ENCODE data around the gene SLC4A8.
A peak's percentile ranks its signal among the peaks of the same experiment; 100 is the strongest.

The SLC4A8 gene

GRCh38 chr12:51424662-51425539, at the start of gene SLC4A8:
TSS of gene SLC4A8 (plus strand) at chr12:51424831. CDS start at chr12:51424988, 157 bp downstream.
- DNase-seq = peak; percentile 89

- DNase-seq = no peak
These were observed 49.8 kb upstream of the SLC4A8 start for GRCh38 chr12:51374856-51375255.

GRCh38 chr12:51377099-51377984, 47.3 kb upstream of the SLC4A8 start:
- no peak for DNase-seq

GRCh38 chr12:51378749-51379148, 45.9 kb upstream of the SLC4A8 start:
- DNase-seq = no peak

- no peak for DNase-seq
These were observed 45.1 kb upstream of the SLC4A8 start for GRCh38 chr12:51379571-51379970.

GRCh38 chr12:51381226-51382079, 43.2 kb upstream of the SLC4A8 start:
- DNase-seq = no peak

GRCh38 chr12:51382173-51382572, 42.5 kb upstream of the SLC4A8 start:
- no peak for DNase-seq

GRCh38 chr12:51383269-51383905, 41.2 kb upstream of the SLC4A8 start:
- DNase-seq = no peak

GRCh38 chr12:51386351-51386750, 38.3 kb upstream of the SLC4A8 start:
- no peak for DNase-seq

- DNase-seq = no peak
These were observed 36.4 kb upstream of the SLC4A8 start for GRCh38 chr12:51388069-51388799.

- no peak for DNase-seq
These were observed 35.8 kb upstream of the SLC4A8 start for GRCh38 chr12:51388846-51389245.

- DNase-seq = no peak
These were observed 35.2 kb upstream of the SLC4A8 start for GRCh38 chr12:51389302-51389999.

- DNase-seq = peak; percentile 54
These were observed 34.2 kb upstream of the SLC4A8 start for GRCh38 chr12:51390457-51390856.

- peak; percentile 72 for DNase-seq
These were observed 33.7 kb upstream of the SLC4A8 start for GRCh38 chr12:51390891-51391282.

GRCh38 chr12:51391283-51392123, 33.1 kb upstream of the SLC4A8 start, which contains the start of gene GALNT6:
TSS of gene GALNT6 (minus strand) at chr12:51391406. CDS start at chr12:51379781, 11,625 bp downstream.
- peak; percentile 84 for DNase-seq

GRCh38 chr12:51392556-51393237, 31.9 kb upstream of the SLC4A8 start:
- DNase-seq = peak; percentile 60

GRCh38 chr12:51393676-51394545, 30.7 kb upstream of the SLC4A8 start:
- DNase-seq = peak; percentile 70

All from activated CD8-positive, alpha-beta memory T cell treated with anti-CD3 and anti-CD28 coated beads, Interleukin-2, amount 50 U/mL, for 48 hours (primary cell).